Embryonic facial prominence (tissue), 1 donor: ENCODE results near the gene SGPP1.
"Not testable (repeated sequence)": the region's sequence is repeated elsewhere in the genome, so short reads cannot be mapped to it uniquely, and the experiment has no call there.

Source experiments
- DNase-seq: peaks from one replicate; pipeline ENCODE4 v3.0.0-alpha.2; 2016; ENCODE audit errors: extremely low spot score

Gene SGPP1

GRCh38 chr14:63725786-63726460 is 1.9 kb downstream of the SGPP1 start:
- DNase-seq: no peak

DNA sequence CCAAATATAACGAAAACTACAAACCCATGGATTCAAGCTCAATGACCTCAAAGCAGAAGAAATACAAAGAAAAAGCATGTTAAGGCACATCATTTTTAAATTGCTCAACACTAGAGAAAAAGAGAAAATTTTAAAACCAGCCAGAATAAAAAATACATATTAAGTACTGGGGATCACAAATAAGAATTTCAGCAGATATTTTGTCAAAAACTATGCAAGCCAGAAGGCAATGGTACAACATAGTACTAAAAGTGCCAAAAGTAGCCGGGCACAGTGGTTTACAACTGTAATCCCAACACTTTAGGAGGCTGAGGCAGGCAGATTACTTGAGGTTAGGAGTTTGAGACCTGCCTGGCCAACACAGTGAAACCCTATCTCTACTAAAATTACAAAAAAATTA is 10.2 kb downstream of the SGPP1 start:
- DNase-seq: no peak

- DNase-seq: no peak
Observed at GRCh38 chr14:63715360-63715759, 12.5 kb downstream of the SGPP1 start.

GRCh38 chr14:63713764-63714163 is 14.1 kb downstream of the SGPP1 start:
- no peak for DNase-seq

- DNase-seq: no peak
Observed at GRCh38 chr14:63713058-63713457, 14.8 kb downstream of the SGPP1 start.

DNA sequence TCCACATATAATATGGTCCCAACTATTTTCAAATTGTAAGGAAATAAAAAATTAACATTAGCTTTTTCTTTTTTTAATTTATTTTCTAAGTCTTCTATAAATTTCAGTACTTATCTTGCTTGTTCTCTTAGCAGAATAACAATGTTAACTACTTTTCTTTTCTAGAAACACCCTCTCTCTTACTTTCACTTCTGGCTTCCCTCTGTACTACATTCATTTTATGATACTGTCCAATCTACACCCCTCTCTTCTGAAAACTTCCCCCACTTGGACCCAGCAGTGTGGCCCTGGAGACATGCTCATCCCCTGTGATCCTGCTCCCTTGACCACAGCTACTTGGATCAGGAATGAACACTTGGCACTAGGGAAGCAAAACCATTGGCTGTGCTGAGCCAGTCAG is 15.7 kb downstream of the SGPP1 start:
- DNase-seq: no peak

GRCh38 chr14:63710497-63710896 is 17.4 kb downstream of the SGPP1 start:
- no peak for DNase-seq

DNA sequence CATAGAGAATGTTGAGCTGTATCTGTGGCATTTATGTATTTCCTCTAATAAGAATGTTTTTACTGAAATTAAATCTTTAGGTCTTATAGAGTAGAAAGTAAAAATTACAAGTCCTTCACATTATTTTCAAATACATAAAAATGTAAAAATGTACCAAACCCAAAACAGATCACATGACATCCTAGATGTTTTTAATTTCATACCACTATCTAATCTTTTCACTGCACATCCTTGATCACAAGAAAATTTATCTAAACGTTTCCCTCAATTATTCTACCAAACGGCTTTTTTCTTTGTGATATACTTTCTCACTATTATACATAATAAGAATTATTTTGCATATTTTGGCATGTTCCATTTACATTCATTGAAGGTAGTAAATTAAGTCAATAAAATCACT is 18.3 kb downstream of the SGPP1 start:
- DNase-seq: no peak

GRCh38 chr14:63707216-63707615 is 20.6 kb downstream of the SGPP1 start:
- no peak for DNase-seq

GRCh38 chr14:63705561-63706070 is 22.2 kb downstream of the SGPP1 start:
- no peak for DNase-seq

DNA sequence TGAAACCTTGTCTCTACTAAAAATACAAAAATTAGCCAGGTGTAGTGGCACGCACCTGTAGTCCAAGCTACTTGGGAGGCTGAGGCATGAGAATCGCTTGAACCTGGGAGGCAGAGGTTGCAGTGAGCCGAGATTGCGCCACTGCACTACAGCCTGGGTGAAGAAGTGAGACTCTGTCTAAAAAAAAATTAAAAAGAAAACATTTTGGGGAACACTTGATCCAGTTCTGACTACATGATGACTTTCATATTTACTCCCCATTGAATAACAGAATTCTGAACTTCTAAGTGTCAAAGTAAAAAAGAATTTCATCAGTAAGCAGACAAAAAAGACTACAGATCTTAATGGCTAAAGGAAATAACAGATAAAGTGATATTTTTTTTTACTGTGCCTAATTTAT is 25.3 kb downstream of the SGPP1 start:
- not testable (repeated sequence) for DNase-seq

DNA sequence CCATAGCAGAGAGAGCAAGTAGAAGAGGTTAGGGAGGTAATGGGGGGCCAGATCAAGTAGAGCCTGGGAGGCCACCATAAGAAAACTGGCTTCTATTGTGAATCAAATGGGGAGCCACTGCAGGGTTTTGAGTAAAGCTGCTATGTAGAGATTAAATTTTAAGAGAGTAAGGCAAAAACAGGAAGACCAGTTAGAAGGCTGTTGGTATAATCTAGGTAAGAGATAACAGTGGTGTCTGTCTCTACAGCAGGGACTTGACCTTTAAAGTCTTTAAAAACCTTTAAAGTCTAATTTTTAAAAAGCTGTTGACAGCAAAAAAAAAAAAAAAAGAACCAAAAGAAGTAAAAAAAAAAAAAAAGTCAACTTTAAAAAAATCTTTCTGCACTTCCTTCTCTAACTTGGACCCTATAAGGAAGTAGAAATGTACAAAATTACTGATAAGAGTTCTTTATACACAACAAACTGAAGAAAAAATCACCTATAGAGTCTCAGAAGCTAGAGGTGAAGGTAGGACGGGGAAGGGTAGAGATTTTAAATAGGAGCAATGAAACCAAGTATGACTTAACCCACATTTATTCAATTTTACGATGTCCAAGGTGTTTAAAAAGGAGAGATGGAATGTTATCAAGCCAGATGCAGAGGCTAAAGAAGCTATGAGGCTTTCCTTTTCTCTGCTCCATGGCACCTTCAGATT is 26.1 kb downstream of the SGPP1 start:
- no peak for DNase-seq

- no peak for DNase-seq
Observed at GRCh38 chr14:63692310-63693020, 35.4 kb downstream of the SGPP1 start.

- no peak for DNase-seq
Observed at GRCh38 chr14:63689132-63689531, 38.7 kb downstream of the SGPP1 start.

DNA sequence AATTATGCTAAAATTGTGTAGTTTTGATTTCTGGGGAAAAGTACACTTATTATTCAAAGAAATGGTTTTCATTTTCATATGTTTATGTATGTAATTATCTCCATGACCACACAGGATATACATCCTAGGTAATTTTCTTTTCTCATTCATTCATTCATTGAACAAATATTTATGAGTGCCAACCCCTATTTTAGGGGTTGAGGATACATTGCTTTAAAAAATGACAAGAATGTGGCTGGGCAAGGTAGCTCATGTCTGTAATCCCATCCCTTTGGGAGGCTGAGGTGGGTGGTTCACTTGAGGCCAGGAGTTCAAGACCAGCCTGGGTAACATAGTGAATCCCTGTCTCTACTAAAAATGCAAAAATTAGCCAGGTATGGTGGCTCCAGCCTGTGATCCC is 40.9 kb downstream of the SGPP1 start:
- DNase-seq: no peak

DNA sequence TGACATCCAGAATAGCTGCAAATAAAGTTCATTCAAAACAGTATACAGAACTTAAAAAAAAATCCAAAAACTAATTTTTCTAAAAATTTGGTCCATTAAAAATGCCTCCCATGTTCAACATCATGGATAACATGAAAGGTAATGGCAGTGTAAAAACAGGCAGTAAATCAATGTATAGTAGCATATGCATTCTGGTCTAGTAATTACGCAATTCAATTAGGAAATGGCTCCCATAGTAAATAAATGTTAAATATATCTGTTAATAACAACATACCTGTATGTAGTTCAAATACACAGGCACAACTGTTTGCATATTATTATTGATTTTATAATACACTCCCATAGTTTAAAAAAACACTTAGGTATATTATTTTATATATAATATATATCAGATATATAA is 42.5 kb downstream of the SGPP1 start:
- no peak for DNase-seq

GRCh38 chr14:63682727-63683593 is 44.9 kb downstream of the SGPP1 start:
- DNase-seq: no peak

DNA sequence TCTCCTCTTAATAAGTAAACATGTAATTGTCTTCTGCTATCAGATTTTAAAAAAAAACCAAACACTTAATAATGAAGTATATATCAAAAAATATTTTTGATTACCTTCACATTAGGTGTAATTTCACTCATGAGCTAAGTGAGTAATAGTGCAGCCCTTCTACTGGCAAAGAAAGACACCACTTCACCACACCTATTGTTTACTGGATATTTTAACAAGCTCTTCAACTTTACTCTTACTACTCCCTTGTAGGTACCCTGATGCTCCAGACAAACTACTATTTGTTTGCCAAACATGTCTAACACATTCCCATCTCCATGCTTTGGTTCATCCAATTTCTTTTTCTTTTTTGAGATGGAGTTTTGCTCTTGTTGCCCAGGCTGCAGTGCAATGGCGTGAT is 49.3 kb downstream of the SGPP1 start:
- DNase-seq: no peak

GRCh38 chr14:63677891-63678379 is 49.9 kb downstream of the SGPP1 start:
- no peak for DNase-seq

DNA sequence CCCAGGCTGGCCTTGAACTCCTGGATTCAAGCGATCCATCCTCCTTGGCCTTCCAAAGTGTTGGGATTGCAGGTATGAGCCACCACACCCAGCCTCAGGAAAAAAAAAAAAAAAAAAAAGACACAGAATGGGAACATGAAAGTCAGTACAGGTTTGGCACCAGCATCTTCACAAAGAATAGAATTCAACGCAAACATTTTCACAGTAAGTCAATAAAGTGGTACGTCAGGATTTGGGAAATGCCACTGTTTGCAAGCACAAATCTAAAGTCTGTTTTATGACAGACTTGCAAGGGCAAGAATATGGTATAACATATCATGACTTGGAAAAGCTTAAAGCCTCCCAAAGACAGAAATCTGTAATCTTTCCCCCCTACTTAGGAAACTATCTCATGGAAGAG is 51.2 kb downstream of the SGPP1 start:
- no peak for DNase-seq

- no peak for DNase-seq
Observed at GRCh38 chr14:63673886-63674497, 53.9 kb downstream of the SGPP1 start.
